IMR-90 (cell line): ENCODE data around the gene CAPN9. TPM values are rescaled to one million over a fixed set of nuclear protein-coding genes. Genes with fewer than 3 reads are reported as not detected.
A peak's percentile ranks its signal among the peaks of the same experiment; 100 is the strongest.

ENCODE experiments used
- ATAC-seq: fragments of 200-7000 bp; cut with Tn5 transposase; 2 replicates; pipeline ENCODE4 v1.9.1; 2020; ENCODE audit warnings: low read depth, mild to moderate bottlenecking, moderate library complexity
- BruUV-seq: library from RNA; stranded (reverse); fragments of 400-500 nt; replicated peaks from 2 replicates; lab custom pipeline; 2021; lab: Mats Ljungman, UMichigan
- CTCF ChIA-PET: fragments of 300-600 bp; formaldehyde crosslinking; extraction: SDS; loops from one replicate; lab custom pipeline; 2021; ENCODE audit warnings: antibody characterized with exemption; lab: Yijun Ruan, JAX
- POLR2A ChIA-PET: fragments of 300-600 bp; sonication (Branson Sonifier 250); formaldehyde crosslinking; loops from one replicate; lab custom pipeline; 2022; ENCODE audit warnings: antibody characterized with exemption; ENCODE audit not compliant: unreplicated experiment; lab: Charles Lee
- DNase-seq: peaks from one replicate; pipeline ENCODE4 v3.0.0; 2013
- H2AFZ ChIP-seq: replicated peaks from 2 replicates; pipeline ENCODE3; 2013; ENCODE audit warnings: low read length, mild to moderate bottlenecking; ENCODE audit not compliant: poor library complexity
- H2AK5ac ChIP-seq: 2 replicates; pipeline ENCODE4 v1.6.1; 2013; ENCODE audit warnings: low read depth, low read length, inconsistent platforms
- H2AK9ac ChIP-seq: replicated peaks from 2 replicates; pipeline ENCODE3; 2013; ENCODE audit warnings: mild to moderate bottlenecking, low read depth, low read length, moderate library complexity; ENCODE audit not compliant: poor library complexity
- H2BK120ac ChIP-seq: 2 replicates; pipeline ENCODE4 v1.6.1; 2013; ENCODE audit warnings: low read depth, low read length, inconsistent platforms
- H2BK15ac ChIP-seq: 3 replicates; pipeline ENCODE4 v1.6.1; 2013; ENCODE audit warnings: low read depth, low read length, inconsistent platforms
- H2BK20ac ChIP-seq: 2 replicates; pipeline ENCODE4 v1.6.1; 2013; ENCODE audit warnings: low read depth, mild to moderate bottlenecking, inconsistent platforms, low read length, moderate library complexity
- H2BK5ac ChIP-seq: 2 replicates; pipeline ENCODE4 v1.6.1; 2013; ENCODE audit warnings: mild to moderate bottlenecking, low read depth, low read length, inconsistent platforms; ENCODE audit not compliant: poor library complexity, severe bottlenecking
- H3K14ac ChIP-seq: replicated peaks from 2 replicates; pipeline ENCODE4 v1.6.1; 2013; ENCODE audit warnings: low read depth, low read length, inconsistent platforms
- H3K18ac ChIP-seq: 2 replicates; pipeline ENCODE4 v1.6.1; 2013; ENCODE audit warnings: low read depth, low read length, control low read depth
- H3K23ac ChIP-seq: 2 replicates; pipeline ENCODE4 v1.6.1; 2013; ENCODE audit warnings: low read depth, low read length, inconsistent platforms
- H3K27ac ChIP-seq: 2 replicates; pipeline ENCODE4 v1.5.1; 2013; ENCODE audit warnings: mild to moderate bottlenecking, control low read depth, low read length; ENCODE audit not compliant: insufficient read depth
- H3K27me3 ChIP-seq: 2 replicates; pipeline ENCODE4 v1.6.1; 2013; ENCODE audit warnings: low read length; ENCODE audit not compliant: control insufficient read depth, insufficient read depth
- H3K36me3 ChIP-seq: 2 replicates; pipeline ENCODE4 v1.6.1; 2013; ENCODE audit warnings: low read length, mixed read lengths; ENCODE audit not compliant: control insufficient read depth, insufficient read depth
- H3K4ac ChIP-seq: 2 replicates; pipeline ENCODE4 v1.6.1; 2013; ENCODE audit warnings: low read depth, low read length, inconsistent platforms
- H3K4me1 ChIP-seq: 2 replicates; pipeline ENCODE4 v1.6.1; 2013; ENCODE audit warnings: low read length, mixed read lengths; ENCODE audit not compliant: control insufficient read depth, insufficient read depth
- H3K4me2 ChIP-seq: 2 replicates; pipeline ENCODE4 v1.6.1; 2013; ENCODE audit warnings: low read depth, mild to moderate bottlenecking, control low read depth, low read length, moderate library complexity
- H3K4me3 ChIP-seq: 2 replicates; pipeline ENCODE4 v1.5.1; 2013; ENCODE audit warnings: low read depth, mild to moderate bottlenecking, control low read depth, low read length, moderate library complexity; ENCODE audit not compliant: insufficient read depth
- H3K56ac ChIP-seq: 2 replicates; pipeline ENCODE4 v1.6.1; 2013; ENCODE audit warnings: low read length, inconsistent platforms; ENCODE audit not compliant: insufficient read depth; ENCODE audit errors: extremely low read depth
- H3K79me1 ChIP-seq, 2 experiments: 2 replicates each; pipeline ENCODE4 v1.6.1; 2013; ENCODE audit warnings: low read length in 2 of 2, inconsistent platforms in 1 of 2, low read depth in 1 of 2
- H3K9ac ChIP-seq: 2 replicates; pipeline ENCODE4 v1.6.1; 2013; ENCODE audit warnings: low read depth, low read length, control low read depth
- H3K9me1 ChIP-seq: 2 replicates; pipeline ENCODE4 v1.6.1; 2013; ENCODE audit warnings: low read length, inconsistent platforms; ENCODE audit not compliant: insufficient read depth
- H3K9me3 ChIP-seq: 2 replicates; pipeline ENCODE4 v1.6.1; 2013; ENCODE audit warnings: low read length; ENCODE audit not compliant: control insufficient read depth, insufficient read depth
- H4K20me1 ChIP-seq: 2 replicates; pipeline ENCODE4 v1.6.1; 2013; ENCODE audit warnings: low read length, inconsistent platforms; ENCODE audit not compliant: insufficient read depth
- H4K5ac ChIP-seq: 2 replicates; pipeline ENCODE4 v1.6.1; 2013; ENCODE audit warnings: mild to moderate bottlenecking, low read depth, low read length, control low read depth
- H4K8ac ChIP-seq, 2 experiments: 2 replicates each; pipeline ENCODE4 v1.6.1; 2013; ENCODE audit warnings: low read depth in 2 of 2, low read length in 2 of 2, control low read depth in 1 of 2, inconsistent platforms in 1 of 2
- H4K91ac ChIP-seq: 2 replicates; pipeline ENCODE4 v1.6.1; 2013; ENCODE audit warnings: low read depth, low read length, inconsistent platforms; ENCODE audit not compliant: insufficient read depth
- MXI1 ChIP-seq: IDR thresholded peaks from 2 replicates; pipeline ENCODE4 v1.6.1; 2012; ENCODE audit warnings: low read depth, mild to moderate bottlenecking, low read length, moderate library complexity, borderline replicate concordance
- POLR2A ChIP-seq: IDR thresholded peaks from 2 replicates; pipeline ENCODE4 v1.6.1; 2012; ENCODE audit warnings: mild to moderate bottlenecking, low read depth, low read length
- WGBS, 2 experiments: methylation state at CpG; one replicate each; pipeline versions ENCODE4 v1.1.5 to v1.1.7; 2013; ENCODE audit warnings: missing lambda C conversion rate in 2 of 2; ENCODE audit not compliant: insufficient read length in 1 of 2; ENCODE audit errors: extremely low coverage in 2 of 2; 5-methylcytosine and 5-hydroxymethylcytosine counted together
- dilution Hi-C: fragments of 300-500 bp; cut with HindIII; formaldehyde crosslinking; loops from one replicate; pipeline ENCODE4 v1.14.3; 2018; ENCODE audit warnings: low sequenced_read_pairs; ENCODE audit not compliant: unreplicated experiment
- in situ Hi-C: fragments of 300-500 bp; cut with MboI; formaldehyde crosslinking; loops from 3 replicates; pipeline ENCODE4 v1.14.3; 2019; ENCODE audit warnings: low sequenced_read_pairs, inconsistent platforms, mixed read lengths
- intact Hi-C: fragments of 100-400 bp; cut with micrococcal nuclease; formaldehyde crosslinking; loops from 2 replicates; pipeline ENCODE4 v1.10.0; 2022
- polyA plus RNA-seq, 3 experiments: library from polyadenylated mRNA; depleted of rRNA; stranded (reverse); fragments of >200 nt; gene quantifications; 2 replicates each; pipeline ENCODE4 v1.2.3, GENCODE V29; 2012; ENCODE audit warnings: low replicate concordance in 1 of 3
- total RNA-seq: library from RNA; depleted of rRNA; stranded (reverse); fragments of >200 nt; gene quantifications from 2 replicates; pipeline ENCODE4 v1.2.3, GENCODE V29; 2012

Gene CAPN9
- total and polyA plus RNA-seq, 2 of the 4 experiments (the other 2 are of a cell fraction): not detected

DNA sequence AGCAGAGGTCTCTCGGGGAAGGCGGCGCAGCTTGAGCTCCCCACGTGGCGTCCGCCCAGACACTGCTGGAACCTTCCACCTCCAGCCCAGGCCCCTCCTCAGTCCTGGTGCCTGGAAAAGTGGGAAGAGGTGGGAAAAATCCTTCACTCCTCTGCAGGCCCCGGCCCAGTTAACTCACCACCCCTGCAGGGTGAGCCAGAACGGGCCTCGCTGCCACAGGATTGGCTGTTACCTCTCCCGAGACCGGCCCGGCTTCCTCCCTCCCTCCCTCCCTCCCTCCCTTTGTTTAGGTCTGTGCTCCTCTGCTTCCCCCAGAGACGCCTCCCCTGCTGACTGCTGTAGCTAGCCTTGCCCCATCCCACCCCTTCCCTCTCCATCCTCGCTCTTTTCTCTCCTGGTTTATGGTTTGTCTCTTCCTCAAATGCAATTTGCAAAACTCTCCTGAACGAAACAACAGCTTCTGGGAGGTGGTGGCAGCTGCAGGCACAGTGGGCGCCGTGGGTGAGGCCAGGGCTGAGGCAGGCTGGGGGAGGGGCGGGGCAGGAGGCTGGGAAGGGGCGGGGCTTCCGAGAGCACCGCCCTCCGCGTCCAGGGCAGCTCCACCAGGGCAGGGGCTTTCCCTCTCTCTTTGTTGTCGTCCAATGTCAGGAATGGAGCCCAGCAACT is 6.5 kb downstream of the CAPN9 start:
- H3K4me1 ChIP-seq: peaks cover 5% of the 10 kb centered on the region; the same call in 1 of the 2 replicates
- TF ChIP-seq MXI1: no peak
- TF ChIP-seq POLR2A: no peak
- no peaks in the 10 kb centered on the region for H3K36me3 ChIP-seq
- H3K9me1 ChIP-seq: peaks cover 3% of the 10 kb centered on the region; the same call in 1 of the 2 replicates
- peak overlapping the region; percentile 40; the same call in 1 of the 2 replicates for H2BK120ac ChIP-seq
- H2BK15ac ChIP-seq: no peak overlapping the region
- H2BK20ac ChIP-seq: no peak overlapping the region
- H3K23ac ChIP-seq: no peak overlapping the region
- H3K14ac ChIP-seq: no peak overlapping the region
- H3K27ac ChIP-seq: peak overlapping the region; percentile 35; the same call in 1 of the 2 replicates
- no peaks in the 10 kb centered on the region for H3K9me3 ChIP-seq
- no peak overlapping the region for H2BK5ac ChIP-seq
- H3K4me2 ChIP-seq: no peak overlapping the region; the same call in 1 of the 2 replicates
- in situ Hi-C loops: no loop called here
- dilution Hi-C loops: no loop called here
- H3K4me3 ChIP-seq: no peak overlapping the region
- peak; percentile 51 for ATAC-seq
- peak overlapping the region; percentile 83 for H2AFZ ChIP-seq
- intact Hi-C loops: loop anchor here (5.0 kb wide), 1 partner anchor 41 kb away; the partner anchor contains the start of gene AGT
- peak overlapping the region in 1 of 2 experiments; percentile 57; a peak in 1 of 4 replicates for H4K8ac ChIP-seq
- H2AK9ac ChIP-seq: no peak overlapping the region
- no peak overlapping the region for H4K91ac ChIP-seq
- WGBS, 2 experiments: 19% methylated on average over 3 of the region's 24 CpGs; no CpG with 5 or more reads in 1 of the 2 experiments
- POLR2A ChIA-PET: no interaction called here
- peaks cover 7% of the 10 kb centered on the region for H3K27me3 ChIP-seq
- peak overlapping the region; percentile 41; the same call in 1 of the 2 replicates for H3K9ac ChIP-seq
- no peaks in the 10 kb centered on the region for H3K79me1 ChIP-seq
- CTCF ChIA-PET: no interaction called here
- no peak for DNase-seq
- no peaks in the 10 kb centered on the region for H4K20me1 ChIP-seq
- H3K4ac ChIP-seq: peak overlapping the region; percentile 43; the same call in 1 of the 2 replicates
- peak overlapping the region; percentile 27; the same call in 1 of the 2 replicates for H3K18ac ChIP-seq
- no peak overlapping the region for H3K56ac ChIP-seq
- H4K5ac ChIP-seq: peak overlapping the region; percentile 31; the same call in 1 of the 2 replicates
- no TSS peak for BruUV-seq
- no peak overlapping the region for H2AK5ac ChIP-seq
